Mesendoderm (in vitro differentiated cells): ENCODE data around the gene SCG3. TPM values are rescaled to one million over a fixed set of nuclear protein-coding genes. Genes with fewer than 3 reads are reported as not detected.
A peak's percentile ranks its signal among the peaks of the same experiment; 100 is the strongest.

Source experiments
- DNase-seq: peaks from one replicate; pipeline ENCODE4 v3.0.0; 2013
- H2AK5ac ChIP-seq: 2 replicates; pipeline ENCODE4 v1.6.1; 2013; ENCODE audit warnings: low read length, inconsistent platforms
- H2BK120ac ChIP-seq: 2 replicates; pipeline ENCODE4 v1.6.1; 2013; ENCODE audit warnings: low read depth, mild to moderate bottlenecking, low read length, moderate library complexity, mixed read lengths
- H2BK15ac ChIP-seq: replicated peaks from 2 replicates; pipeline ENCODE4 v1.6.1; 2013; ENCODE audit warnings: low read depth, mild to moderate bottlenecking, moderate library complexity
- H2BK5ac ChIP-seq: 2 replicates; pipeline ENCODE4 v1.6.1; 2013; ENCODE audit warnings: low read length, inconsistent platforms
- H3K18ac ChIP-seq: 2 replicates; pipeline ENCODE4 v1.6.1; 2013; ENCODE audit warnings: mild to moderate bottlenecking, low read length, mixed read lengths
- H3K23ac ChIP-seq: one replicate; pipeline ENCODE4 v1.6.1; 2013; ENCODE audit warnings: low read length
- H3K27ac ChIP-seq: 2 replicates; pipeline ENCODE4 v1.5.1; 2013; ENCODE audit warnings: low read depth, mild to moderate bottlenecking, inconsistent platforms, low read length, moderate library complexity
- H3K27me3 ChIP-seq: 2 replicates; pipeline ENCODE4 v1.6.1; 2013; ENCODE audit warnings: low read length, control low read depth, mild to moderate bottlenecking, inconsistent platforms; ENCODE audit not compliant: insufficient read depth, poor library complexity
- H3K36me3 ChIP-seq: 2 replicates; pipeline ENCODE4 v1.6.1; 2013; ENCODE audit warnings: low read length, inconsistent platforms; ENCODE audit not compliant: control insufficient read depth, insufficient read depth
- H3K4ac ChIP-seq: one replicate; pipeline ENCODE4 v1.6.1; 2013; ENCODE audit warnings: low read depth, mild to moderate bottlenecking, low read length, moderate library complexity
- H3K4me1 ChIP-seq: 2 replicates; pipeline ENCODE4 v1.6.1; 2013; ENCODE audit warnings: low read depth, low read length, inconsistent platforms; ENCODE audit not compliant: control insufficient read depth
- H3K4me2 ChIP-seq: 2 replicates; pipeline ENCODE4 v1.6.1; 2013; ENCODE audit warnings: low read length
- H3K4me3 ChIP-seq: 2 replicates; pipeline ENCODE4 v1.5.1; 2013; ENCODE audit warnings: mild to moderate bottlenecking, low read length
- H3K56ac ChIP-seq: one replicate; pipeline ENCODE4 v1.6.1; 2013; ENCODE audit warnings: low read length
- H3K79me1 ChIP-seq: 2 replicates; pipeline ENCODE4 v1.6.1; 2013; ENCODE audit warnings: low read length, inconsistent platforms
- H3K79me2 ChIP-seq: 2 replicates; pipeline ENCODE4 v1.6.1; 2013; ENCODE audit warnings: mild to moderate bottlenecking, low read length; ENCODE audit not compliant: control insufficient read depth, insufficient read depth
- H3K9ac ChIP-seq: 2 replicates; pipeline ENCODE4 v1.6.1; 2013; ENCODE audit warnings: low read length, inconsistent platforms
- H4K5ac ChIP-seq: one replicate; pipeline ENCODE4 v1.6.1; 2013; ENCODE audit warnings: low read length
- H4K8ac ChIP-seq: one replicate; pipeline ENCODE4 v1.6.1; 2013; ENCODE audit warnings: low read depth, mild to moderate bottlenecking, control low read depth, low read length, moderate library complexity
- WGBS: extraction: QIAGEN DNeasy Blood & Tissue Kit; methylation state at CpG from one replicate; pipeline ENCODE4 v1.1.7; 2013; ENCODE audit warnings: low lambda C conversion rate, missing lambda C conversion rate; ENCODE audit not compliant: insufficient coverage; ENCODE audit errors: extremely low coverage; 5-methylcytosine and 5-hydroxymethylcytosine counted together
- polyA plus RNA-seq, 2 experiments: library from polyadenylated mRNA; stranded (reverse); fragments of 200-250 nt; gene quantifications; one replicate each; pipeline ENCODE4 v1.2.3, GENCODE V29; 2013

The SCG3 gene
- polyA plus RNA-seq (2013, experiment 1 of 2), result 36.5 TPM
- 36.7 TPM for polyA plus RNA-seq (2013, experiment 2 of 2)

GRCh38 chr15:51681303-51681963 lies at the start of gene SCG3:
TSS of gene SCG3 (plus strand) at chr15:51681503. CDS start at chr15:51681756, 253 bp downstream.
- Histone ChIP-seq H3K79me2 (no peaks in the 10 kb centered on the region), H3K4me1 (no peaks in the 10 kb centered on the region), H3K27ac (no peak within 1 kb of the TSS), H3K18ac (no peak within 1 kb of the TSS), H4K8ac (no peak within 1 kb of the TSS), H3K4ac (no peak within 1 kb of the TSS), H2BK15ac (no peak within 1 kb of the TSS), H3K23ac (no peak within 1 kb of the TSS), H3K4me3 (peak within 1 kb of the TSS; percentile 66), H3K79me1 (no peaks in the 10 kb centered on the region), H3K9ac (peak within 1 kb of the TSS; percentile 55), H3K27me3 (no peaks in the 10 kb centered on the region), H3K4me2 (peak within 1 kb of the TSS; percentile 80), H2BK120ac (no peak within 1 kb of the TSS), H4K5ac (no peak within 1 kb of the TSS), H2AK5ac (no peak within 1 kb of the TSS), H2BK5ac (no peak within 1 kb of the TSS), H3K36me3 (no peaks in the 10 kb centered on the region), H3K56ac (peak within 1 kb of the TSS; percentile 77)
- peak; percentile 98 for DNase-seq
- no CpG with 5 or more reads among the region's 38 CpGs for WGBS

- H3K36me3 ChIP-seq, result no peaks in the 10 kb centered on the region
- H3K79me2 ChIP-seq, result no peaks in the 10 kb centered on the region
- no peak overlapping the region for H4K5ac ChIP-seq
- H2BK15ac ChIP-seq, result no peak overlapping the region
- H2BK5ac ChIP-seq, result no peak overlapping the region
- H4K8ac ChIP-seq, result no peak overlapping the region
- no peaks in the 10 kb centered on the region for H3K27me3 ChIP-seq
- H3K27ac ChIP-seq, result no peak overlapping the region
- no peaks in the 10 kb centered on the region for H3K79me1 ChIP-seq
- H3K18ac ChIP-seq, result no peak overlapping the region
- H3K56ac ChIP-seq, result no peak overlapping the region
- no peak overlapping the region for H2AK5ac ChIP-seq
- no peak overlapping the region for H3K4ac ChIP-seq
- no peak overlapping the region for H2BK120ac ChIP-seq
- H3K9ac ChIP-seq, result no peak overlapping the region
- no peak overlapping the region for H3K23ac ChIP-seq
- no peak overlapping the region for H3K4me3 ChIP-seq
- no peak for DNase-seq
- no peak overlapping the region for H3K4me2 ChIP-seq
- WGBS, result no CpG with 5 or more reads among the region's 3 CpGs
- H3K4me1 ChIP-seq, result no peaks in the 10 kb centered on the region
These were observed 46.6 kb upstream of the SCG3 start for GRCh38 chr15:51634591-51635198.

GRCh38 chr15:51641490-51642130 lies 39.7 kb upstream of the SCG3 start:
- H3K27ac ChIP-seq, result no peak overlapping the region

GRCh38 chr15:51642696-51643095 lies 38.6 kb upstream of the SCG3 start:
- Histone ChIP-seq H2BK5ac (no peak overlapping the region), H4K5ac (no peak overlapping the region), H3K4me3 (no peak overlapping the region), H3K18ac (no peak overlapping the region), H2AK5ac (no peak overlapping the region), H3K56ac (no peak overlapping the region), H3K4me1 (no peaks in the 10 kb centered on the region), H3K27ac (no peak overlapping the region), H3K4ac (no peak overlapping the region), H3K79me1 (no peaks in the 10 kb centered on the region), H3K79me2 (no peaks in the 10 kb centered on the region), H2BK15ac (no peak overlapping the region), H3K27me3 (no peaks in the 10 kb centered on the region), H3K36me3 (no peaks in the 10 kb centered on the region), H3K9ac (no peak overlapping the region), H3K4me2 (no peak overlapping the region), H3K23ac (no peak overlapping the region), H4K8ac (no peak overlapping the region), H2BK120ac (no peak overlapping the region)
- no peak for DNase-seq
- WGBS, result no CpG with 5 or more reads among the region's 1 CpG

More at GRCh38 chr15:51641490-51642130, 39.7 kb upstream of the SCG3 start:
- Histone ChIP-seq H4K5ac (no peak overlapping the region), H3K27me3 (no peaks in the 10 kb centered on the region), H3K79me1 (no peaks in the 10 kb centered on the region), H3K36me3 (no peaks in the 10 kb centered on the region), H2AK5ac (no peak overlapping the region), H3K4me1 (no peaks in the 10 kb centered on the region), H2BK120ac (no peak overlapping the region), H3K4me2 (no peak overlapping the region), H3K18ac (no peak overlapping the region), H3K23ac (no peak overlapping the region), H2BK5ac (no peak overlapping the region), H4K8ac (no peak overlapping the region), H3K9ac (no peak overlapping the region), H2BK15ac (no peak overlapping the region), H3K79me2 (no peaks in the 10 kb centered on the region), H3K4ac (no peak overlapping the region), H3K4me3 (no peak overlapping the region), H3K56ac (no peak overlapping the region)
- no peak for DNase-seq
- no CpG with 5 or more reads among the region's 4 CpGs for WGBS

GRCh38 chr15:51647128-51647562 lies 34.2 kb upstream of the SCG3 start:
- Histone ChIP-seq H3K4me2 (no peak overlapping the region), H4K5ac (no peak overlapping the region), H3K27me3 (no peaks in the 10 kb centered on the region), H3K56ac (no peak overlapping the region), H2BK5ac (no peak overlapping the region), H2AK5ac (no peak overlapping the region), H3K4me3 (no peak overlapping the region), H3K79me2 (no peaks in the 10 kb centered on the region), H2BK15ac (no peak overlapping the region), H3K36me3 (no peaks in the 10 kb centered on the region), H4K8ac (no peak overlapping the region), H3K4ac (no peak overlapping the region), H3K18ac (no peak overlapping the region), H3K79me1 (no peaks in the 10 kb centered on the region), H2BK120ac (no peak overlapping the region), H3K23ac (no peak overlapping the region), H3K9ac (no peak overlapping the region), H3K4me1 (no peaks in the 10 kb centered on the region), H3K27ac (no peak overlapping the region)
- no CpG with 5 or more reads among the region's 3 CpGs for WGBS
- no peak for DNase-seq
